ENCODE measurements around the gene TIAL1. TPM values are rescaled to one million over a fixed set of nuclear protein-coding genes. Genes with fewer than 3 reads are reported as not detected.

The TIAL1 gene
- total and polyA plus RNA-seq, 4 donors, result 19.7 to 28.7 (median 23.4) TPM

DNA sequence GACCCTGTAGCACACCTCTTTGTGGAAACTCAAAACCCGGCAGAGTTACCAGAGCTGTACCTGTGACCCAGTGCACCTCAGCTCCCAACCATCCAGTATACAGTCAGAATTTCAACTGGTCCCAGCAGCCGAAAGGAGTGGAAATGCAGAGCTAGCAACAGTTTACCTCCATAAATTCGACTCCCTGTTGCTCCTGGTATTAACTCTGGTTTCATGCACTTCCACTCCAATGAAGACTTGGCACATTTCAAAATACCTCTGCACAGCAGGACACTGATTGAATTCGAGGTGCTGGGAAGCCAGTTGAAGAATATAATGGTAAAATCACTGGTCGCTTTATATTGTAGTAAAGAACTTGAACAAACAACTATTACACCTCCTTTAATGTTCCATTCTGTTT is 17.9 kb upstream of the TIAL1 start:
- no peaks in the 10 kb centered on the region for H3K9me3 ChIP-seq (ENCODE audit: control insufficient read depth in 4 of 4, low read length in 3 of 4)
- TF ChIP-seq, protein P1, sequence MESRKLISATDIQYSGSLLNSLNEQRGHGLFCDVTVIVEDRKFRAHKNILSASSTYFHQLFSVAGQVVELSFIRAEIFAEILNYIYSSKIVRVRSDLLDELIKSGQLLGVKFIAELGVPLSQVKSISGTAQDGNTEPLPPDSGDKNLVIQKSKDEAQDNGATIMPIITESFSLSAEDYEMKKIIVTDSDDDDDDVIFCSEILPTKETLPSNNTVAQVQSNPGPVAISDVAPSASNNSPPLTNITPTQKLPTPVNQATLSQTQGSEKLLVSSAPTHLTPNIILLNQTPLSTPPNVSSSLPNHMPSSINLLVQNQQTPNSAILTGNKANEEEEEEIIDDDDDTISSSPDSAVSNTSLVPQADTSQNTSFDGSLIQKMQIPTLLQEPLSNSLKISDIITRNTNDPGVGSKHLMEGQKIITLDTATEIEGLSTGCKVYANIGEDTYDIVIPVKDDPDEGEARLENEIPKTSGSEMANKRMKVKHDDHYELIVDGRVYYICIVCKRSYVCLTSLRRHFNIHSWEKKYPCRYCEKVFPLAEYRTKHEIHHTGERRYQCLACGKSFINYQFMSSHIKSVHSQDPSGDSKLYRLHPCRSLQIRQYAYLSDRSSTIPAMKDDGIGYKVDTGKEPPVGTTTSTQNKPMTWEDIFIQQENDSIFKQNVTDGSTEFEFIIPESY (IDR thresholded peaks at IDR 0.05), result no peak
- no peak for TF ChIP-seq HNF4G (IDR thresholded peaks at IDR 0.05)
- TF ChIP-seq YY1 (IDR thresholded peaks at IDR 0.05), result no peak
- no peak for TF ChIP-seq EGR1 (IDR thresholded peaks at IDR 0.05; ENCODE audit: low read depth in 2 of 2)
- H3K27ac ChIP-seq (ENCODE audit: low read depth in 1 of 2, low read length in 2 of 2), result no peak overlapping the region
- DNase-seq (ENCODE audit: low spot score), result no peak
- 90% methylated on average over 5 of the region's 5 CpGs for WGBS
- H3K4me3 ChIP-seq (ENCODE audit: low read depth in 1 of 3, low read length in 3 of 3), result no peak overlapping the region
- H3K9ac ChIP-seq (ENCODE audit: low read depth in 1 of 2, low read length in 2 of 2), result no peak overlapping the region
- no peaks in the 10 kb centered on the region for H3K27me3 ChIP-seq (ENCODE audit: control insufficient read depth in 4 of 4, insufficient read depth in 4 of 4, low read length in 3 of 4)
- no peaks in the 10 kb centered on the region for H3K36me3 ChIP-seq (ENCODE audit: control insufficient read depth in 4 of 4, insufficient read depth in 3 of 4, low read depth in 1 of 4, low read length in 3 of 4)
- no peaks in the 10 kb centered on the region for H3K4me1 ChIP-seq (ENCODE audit: control insufficient read depth in 4 of 4, insufficient read depth in 4 of 4, low read length in 3 of 4)

- TF ChIP-seq, protein P2, sequence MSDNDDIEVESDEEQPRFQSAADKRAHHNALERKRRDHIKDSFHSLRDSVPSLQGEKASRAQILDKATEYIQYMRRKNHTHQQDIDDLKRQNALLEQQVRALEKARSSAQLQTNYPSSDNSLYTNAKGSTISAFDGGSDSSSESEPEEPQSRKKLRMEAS (IDR thresholded peaks at IDR 0.05), result no peak
- no peak for TF ChIP-seq JUND (IDR thresholded peaks at IDR 0.05)
- TF ChIP-seq RAD21 (IDR thresholded peaks at IDR 0.05), result no peak
- TF ChIP-seq FOXA2 (IDR thresholded peaks at IDR 0.05), result no peak
- Histone ChIP-seq H3K36me3 (ENCODE audit: control insufficient read depth in 4 of 4, insufficient read depth in 3 of 4, low read depth in 1 of 4, low read length in 3 of 4) (no peaks in the 10 kb centered on the region), H3K4me1 (ENCODE audit: control insufficient read depth in 4 of 4, insufficient read depth in 4 of 4, low read length in 3 of 4) (no peaks in the 10 kb centered on the region), H3K27ac (ENCODE audit: low read depth in 1 of 2, low read length in 2 of 2) (no peak overlapping the region), H3K4me3 (ENCODE audit: low read depth in 1 of 3, low read length in 3 of 3) (no peak overlapping the region), H3K9ac (ENCODE audit: low read depth in 1 of 2, low read length in 2 of 2) (no peak overlapping the region), H3K27me3 (ENCODE audit: control insufficient read depth in 4 of 4, insufficient read depth in 4 of 4, low read length in 3 of 4) (no peaks in the 10 kb centered on the region), H3K9me3 (ENCODE audit: control insufficient read depth in 4 of 4, low read length in 3 of 4) (no peaks in the 10 kb centered on the region)
- 94% methylated on average over 6 of the region's 6 CpGs for WGBS
- DNase-seq (ENCODE audit: low spot score), result no peak
Observed at GRCh38 chr10:119613741-119614140, 17.0 kb upstream of the TIAL1 start.

DNA sequence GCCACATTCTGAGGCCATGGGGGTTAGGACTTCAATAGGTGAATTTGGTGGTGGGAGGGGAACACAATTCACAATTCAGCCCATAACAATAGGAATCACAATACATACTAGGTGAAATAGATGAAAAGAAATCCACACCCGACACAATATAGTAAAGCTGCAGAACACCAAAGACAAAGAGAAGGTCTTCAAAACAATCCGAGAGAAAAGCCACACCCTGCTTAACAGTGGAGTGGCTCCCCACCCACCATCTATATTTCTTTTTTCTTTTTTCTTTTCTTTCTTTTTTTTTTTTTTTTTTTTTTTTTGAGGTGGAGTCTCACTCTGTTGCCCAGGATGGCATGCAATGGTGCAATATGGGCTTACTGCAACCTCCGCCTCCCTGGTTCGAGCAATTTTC is 14.7 kb upstream of the TIAL1 start:
- 92% methylated on average over 4 of the region's 4 CpGs for WGBS

More for the DNA sequence above, 14.7 kb upstream of the TIAL1 start:
- Histone ChIP-seq H3K4me3 (ENCODE audit: low read depth in 1 of 3, low read length in 3 of 3) (no peak overlapping the region), H3K9me3 (ENCODE audit: control insufficient read depth in 4 of 4, low read length in 3 of 4) (no peaks in the 10 kb centered on the region), H3K27ac (ENCODE audit: low read depth in 1 of 2, low read length in 2 of 2) (no peak overlapping the region), H3K27me3 (ENCODE audit: control insufficient read depth in 4 of 4, insufficient read depth in 4 of 4, low read length in 3 of 4) (no peaks in the 10 kb centered on the region), H3K9ac (ENCODE audit: low read depth in 1 of 2, low read length in 2 of 2) (no peak overlapping the region), H3K36me3 (ENCODE audit: control insufficient read depth in 4 of 4, insufficient read depth in 3 of 4, low read depth in 1 of 4, low read length in 3 of 4) (no peaks in the 10 kb centered on the region), H3K4me1 (ENCODE audit: control insufficient read depth in 4 of 4, insufficient read depth in 4 of 4, low read length in 3 of 4) (peaks cover 0 to 4% (median 1%) of the 10 kb centered on the region in 4 donors)
- TF ChIP-seq NR2F2 (IDR thresholded peaks at IDR 0.05) (no peak), TAF1 (conservative IDR thresholded peaks at IDR 0.05) (no peak), HNF4G (IDR thresholded peaks at IDR 0.05) (no peak), RXRA (IDR thresholded peaks at IDR 0.05) (no peak), FOXA1 (IDR thresholded peaks at IDR 0.05) (no peak), EGR1 (IDR thresholded peaks at IDR 0.05; ENCODE audit: low read depth in 2 of 2) (no peak), CTCF (IDR thresholded peaks at IDR 0.05; ENCODE audit: low read depth, low read length, missing input control) (no peak), SP1 (IDR thresholded peaks at IDR 0.05) (no peak), HNF4A (conservative IDR thresholded peaks at IDR 0.05) (no peak)
- TF ChIP-seq, protein P3, sequence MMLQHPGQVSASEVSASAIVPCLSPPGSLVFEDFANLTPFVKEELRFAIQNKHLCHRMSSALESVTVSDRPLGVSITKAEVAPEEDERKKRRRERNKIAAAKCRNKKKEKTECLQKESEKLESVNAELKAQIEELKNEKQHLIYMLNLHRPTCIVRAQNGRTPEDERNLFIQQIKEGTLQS (IDR thresholded peaks at IDR 0.05), result no peak
- TF ChIP-seq, protein P1 (IDR thresholded peaks at IDR 0.05), result no peak
- TF ChIP-seq, protein P2 (IDR thresholded peaks at IDR 0.05), result no peak
- DNase-seq (ENCODE audit: low spot score), result no peak
